Activated naive CD4-positive, alpha-beta T cell treated with anti-CD3 and anti-CD28 coated beads for 36 hours (primary cell): Measurements from ENCODE around the gene ALDH9A1. TPM values are rescaled to one million over a fixed set of nuclear protein-coding genes. Genes with fewer than 3 reads are reported as not detected.
A peak's percentile ranks its signal among the peaks of the same experiment; 100 is the strongest.
"Not testable (repeated sequence)": the region's sequence is repeated elsewhere in the genome, so short reads cannot be mapped to it uniquely, and the experiment has no call there.

Experiments
- CTCF ChIA-PET: fragments of 350-600 bp; sonication (Branson Sonifier 250); formaldehyde crosslinking; loops from one replicate; lab custom pipeline; 2021; ENCODE audit warnings: antibody characterized with exemption; lab: Charles Lee
- DNase-seq: peaks from one replicate; pipeline ENCODE4 v3.0.0-alpha.2; 2020
- H3K27ac Mint-ChIP-seq: one replicate; pipeline ENCODE4 v1.8.0; 2021; ENCODE audit warnings: mild to moderate bottlenecking, mixed read lengths
- H3K27me3 Mint-ChIP-seq: one replicate; pipeline ENCODE4 v1.8.0; 2021; ENCODE audit warnings: low read depth, mixed read lengths
- H3K36me3 Mint-ChIP-seq: one replicate; pipeline ENCODE4 v1.8.0; 2021; ENCODE audit warnings: low read depth, mixed read lengths
- H3K4me1 Mint-ChIP-seq: one replicate; pipeline ENCODE4 v1.8.0; 2021; ENCODE audit warnings: low read depth, mixed read lengths
- H3K4me3 Mint-ChIP-seq: one replicate; pipeline ENCODE4 v1.8.0; 2021; ENCODE audit warnings: mild to moderate bottlenecking, moderate library complexity, mixed read lengths
- H3K9me3 Mint-ChIP-seq: one replicate; pipeline ENCODE4 v1.8.0; 2021; ENCODE audit warnings: mixed read lengths
- intact Hi-C: fragments of 100-400 bp; cut with micrococcal nuclease; formaldehyde crosslinking; loops from one replicate; pipeline ENCODE4 v1.15.1; 2023
- total RNA-seq, 2 experiments: library from RNA; stranded (reverse); gene quantifications; one replicate each; pipeline ENCODE4 v1.2.3, GENCODE V29; 2021

ALDH9A1 gene
- total RNA-seq, 2 experiments from 2014 or later, result 35.8 to 43.5 TPM

GRCh38 chr1:165639821-165640623 lies 58.3 kb downstream of the ALDH9A1 start:
- no peak overlapping the region for H3K4me3 Mint-ChIP-seq
- peaks cover 12% of the 10 kb centered on the region for H3K4me1 Mint-ChIP-seq
- H3K9me3 Mint-ChIP-seq, result no peaks in the 10 kb centered on the region

GRCh38 chr1:165638211-165638610 lies 60.2 kb downstream of the ALDH9A1 start:
- intact Hi-C loops, result loop anchor here (10.0 kb wide), 3 partner anchors 847 to 1467 kb away; partner anchors contain the start of gene POGK
- DNase-seq, H3K27me3 Mint-ChIP-seq, H3K36me3 Mint-ChIP-seq, H3K9me3 Mint-ChIP-seq, CTCF ChIA-PET, H3K4me3 Mint-ChIP-seq, H3K27ac Mint-ChIP-seq: not testable (repeated sequence)
- H3K4me1 Mint-ChIP-seq, result peaks cover 24% of the 10 kb centered on the region

More at GRCh38 chr1:165639821-165640623, 58.3 kb downstream of the ALDH9A1 start:
- Mint-ChIP-seq H3K27me3 (no peaks in the 10 kb centered on the region), H3K36me3 (peaks cover 4% of the 10 kb centered on the region), H3K27ac (no peak overlapping the region)
- intact Hi-C loops, result loop anchor here (10.0 kb wide), 3 partner anchors 845 to 1465 kb away; partner anchors contain the start of gene POGK
- CTCF ChIA-PET, result interaction anchor here (1.1 kb wide), 1 partner anchor 9 kb away, joined by 4 read pairs; the partner anchor contains the start of gene MGST3
- no peak for DNase-seq

GRCh38 chr1:165637427-165637826 lies 60.9 kb downstream of the ALDH9A1 start:
- Mint-ChIP-seq H3K27ac (no peak overlapping the region), H3K36me3 (peaks cover 4% of the 10 kb centered on the region), H3K27me3 (no peaks in the 10 kb centered on the region), H3K9me3 (no peaks in the 10 kb centered on the region), H3K4me1 (peaks cover 24% of the 10 kb centered on the region), H3K4me3 (no peak overlapping the region)
- CTCF ChIA-PET, result no interaction called here
- intact Hi-C loops, result loop anchor here (10.0 kb wide), 3 partner anchors 847 to 1467 kb away; partner anchors contain the start of gene POGK
- no peak for DNase-seq

GRCh38 chr1:165635823-165636222 lies 62.5 kb downstream of the ALDH9A1 start:
- Mint-ChIP-seq H3K9me3 (no peaks in the 10 kb centered on the region), H3K36me3 (peaks cover 4% of the 10 kb centered on the region), H3K4me3 (no peak overlapping the region), H3K4me1 (peaks cover 20% of the 10 kb centered on the region), H3K27ac (no peak overlapping the region), H3K27me3 (no peaks in the 10 kb centered on the region)
- intact Hi-C loops, result loop anchor here (10.0 kb wide), 3 partner anchors 849 to 1469 kb away; partner anchors contain the start of gene POGK
- CTCF ChIA-PET, result interaction anchor here (1.3 kb wide), 1 partner anchor 34 kb away, joined by 7 read pairs; no protein-coding TSS in a partner anchor
- no peak for DNase-seq

GRCh38 chr1:165635329-165635728 lies 63.0 kb downstream of the ALDH9A1 start:
- DNase-seq, result no peak
- no peak overlapping the region for H3K27ac Mint-ChIP-seq
- peaks cover 17% of the 10 kb centered on the region for H3K4me1 Mint-ChIP-seq
- peaks cover 4% of the 10 kb centered on the region for H3K36me3 Mint-ChIP-seq
- intact Hi-C loops, result loop anchor here (10.0 kb wide), 3 partner anchors 849 to 1469 kb away; partner anchors contain the start of gene POGK
- CTCF ChIA-PET, result interaction anchor here (1.3 kb wide), 1 partner anchor 34 kb away, joined by 7 read pairs; no protein-coding TSS in a partner anchor
- H3K27me3 Mint-ChIP-seq, result no peaks in the 10 kb centered on the region
- H3K9me3 Mint-ChIP-seq, result no peaks in the 10 kb centered on the region
- no peak overlapping the region for H3K4me3 Mint-ChIP-seq

- Mint-ChIP-seq H3K27ac (no peak overlapping the region), H3K9me3 (no peaks in the 10 kb centered on the region), H3K4me3 (no peak overlapping the region), H3K36me3 (peaks cover 4% of the 10 kb centered on the region), H3K4me1 (peaks cover 23% of the 10 kb centered on the region), H3K27me3 (no peaks in the 10 kb centered on the region)
- intact Hi-C loops, result loop anchor here (10.0 kb wide), 3 partner anchors 850 to 1470 kb away; partner anchors contain the start of gene POGK
- DNase-seq, result no peak
- CTCF ChIA-PET, result interaction anchor here (0.6 to 2.3 kb wide), 4 partner anchors 33 to 1252 kb away, joined by 3 to 11 read pairs (median 5); no protein-coding TSS in a partner anchor
These were observed 64.0 kb downstream of the ALDH9A1 start for GRCh38 chr1:165634154-165634921.

GRCh38 chr1:165633614-165634013 lies 64.7 kb downstream of the ALDH9A1 start:
- peak; percentile 8 for DNase-seq
- peaks cover 23% of the 10 kb centered on the region for H3K4me1 Mint-ChIP-seq
- H3K4me3 Mint-ChIP-seq, result no peak overlapping the region
- no peaks in the 10 kb centered on the region for H3K27me3 Mint-ChIP-seq
- CTCF ChIA-PET, result interaction anchor here (0.6 to 2.3 kb wide), 6 partner anchors 33 to 1253 kb away, joined by 3 to 11 read pairs (median 4); no protein-coding TSS in a partner anchor
- peaks cover 4% of the 10 kb centered on the region for H3K36me3 Mint-ChIP-seq
- H3K9me3 Mint-ChIP-seq, result no peaks in the 10 kb centered on the region
- intact Hi-C loops, result loop anchor here (2.0 to 10.0 kb wide), 4 partner anchors 45 to 1471 kb away; partner anchors contain the start of gene POGK
- H3K27ac Mint-ChIP-seq, result no peak overlapping the region

GRCh38 chr1:165632491-165632890 lies 65.9 kb downstream of the ALDH9A1 start:
- peaks cover 23% of the 10 kb centered on the region for H3K4me1 Mint-ChIP-seq
- intact Hi-C loops, result loop anchor here (2.0 to 10.0 kb wide), 4 partner anchors 46 to 1472 kb away; partner anchors contain the start of gene POGK
- no peak overlapping the region for H3K4me3 Mint-ChIP-seq

GRCh38 chr1:165632152-165632469 lies 66.3 kb downstream of the ALDH9A1 start:
- no peak overlapping the region for H3K27ac Mint-ChIP-seq
- H3K9me3 Mint-ChIP-seq, result no peaks in the 10 kb centered on the region
- no peaks in the 10 kb centered on the region for H3K27me3 Mint-ChIP-seq
- intact Hi-C loops, result loop anchor here (2.0 to 10.0 kb wide), 4 partner anchors 47 to 1473 kb away; partner anchors contain the start of gene POGK
- no peak for DNase-seq
- peaks cover 23% of the 10 kb centered on the region for H3K4me1 Mint-ChIP-seq
- peaks cover 4% of the 10 kb centered on the region for H3K36me3 Mint-ChIP-seq
- CTCF ChIA-PET, result interaction anchor here (1.3 to 2.3 kb wide), 2 partner anchors 15 to 32 kb away, joined by 3 to 11 read pairs; no protein-coding TSS in a partner anchor
- no peak overlapping the region for H3K4me3 Mint-ChIP-seq

More at GRCh38 chr1:165632491-165632890, 65.9 kb downstream of the ALDH9A1 start:
- H3K9me3 Mint-ChIP-seq, result no peaks in the 10 kb centered on the region
- H3K27me3 Mint-ChIP-seq, result no peaks in the 10 kb centered on the region
- H3K27ac Mint-ChIP-seq, result no peak overlapping the region
- CTCF ChIA-PET, result interaction anchor here (0.6 to 2.3 kb wide), 3 partner anchors 15 to 214 kb away, joined by 3 to 11 read pairs (median 3); no protein-coding TSS in a partner anchor
- DNase-seq, result no peak
- H3K36me3 Mint-ChIP-seq, result peaks cover 4% of the 10 kb centered on the region

- CTCF ChIA-PET, result interaction anchor here (0.7 to 2.3 kb wide), 4 partner anchors 9 to 33 kb away, joined by 3 to 11 read pairs (median 4); no protein-coding TSS in a partner anchor
- intact Hi-C loops, result loop anchor here (2.0 to 10.0 kb wide), 4 partner anchors 47 to 1473 kb away; partner anchors contain the start of gene POGK
- no peaks in the 10 kb centered on the region for H3K9me3 Mint-ChIP-seq
These were observed 66.8 kb downstream of the ALDH9A1 start for GRCh38 chr1:165631342-165632151.

More at GRCh38 chr1:165631342-165632151, 66.8 kb downstream of the ALDH9A1 start:
- Mint-ChIP-seq H3K4me3 (no peak overlapping the region), H3K4me1 (peaks cover 20% of the 10 kb centered on the region), H3K27ac (no peak overlapping the region), H3K36me3 (peaks cover 4% of the 10 kb centered on the region), H3K27me3 (no peaks in the 10 kb centered on the region)
- DNase-seq, result peak; percentile 69
